ENCODE measurements around the gene TRMT13. TPM values are rescaled to one million over a fixed set of nuclear protein-coding genes. Genes with fewer than 3 reads are reported as not detected.

The TRMT13 gene, protein sequence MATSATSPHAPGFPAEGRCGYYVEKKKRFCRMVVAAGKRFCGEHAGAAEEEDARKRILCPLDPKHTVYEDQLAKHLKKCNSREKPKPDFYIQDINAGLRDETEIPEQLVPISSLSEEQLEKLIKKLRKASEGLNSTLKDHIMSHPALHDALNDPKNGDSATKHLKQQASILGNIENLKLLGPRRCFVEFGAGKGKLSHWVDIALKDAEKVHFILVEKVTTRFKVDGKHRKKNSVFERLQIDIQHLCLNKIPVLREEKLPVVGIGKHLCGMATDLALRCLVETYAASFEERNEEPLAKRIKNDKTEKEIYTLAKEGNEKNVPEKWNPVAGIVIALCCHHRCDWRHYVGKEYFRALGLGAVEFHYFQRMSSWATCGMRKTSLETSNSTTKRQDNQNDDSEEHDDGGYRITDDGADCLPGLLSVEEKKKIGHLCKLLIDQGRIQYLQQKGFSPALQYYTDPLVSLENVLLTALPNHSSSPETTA
- 7.1 TPM for polyA plus RNA-seq (2012; ENCODE audit: low read depth, missing spikeins)

- peak; percentile 51 for DNase-seq (ENCODE audit: insufficient read length, low spot score)
- peak; percentile 94 for FAIRE-seq
- TF ChIP-seq SPI1 (IDR thresholded peaks at IDR 0.05; ENCODE audit: low read depth, low read length) (peak; percentile 27), POLR2AphosphoS5 (IDR thresholded peaks at IDR 0.05; ENCODE audit: low read depth, low read length) (no peak), PAX5 (IDR thresholded peaks at IDR 0.05; ENCODE audit: insufficient read depth, low read length, severe bottlenecking) (no peak), POLR2A (IDR thresholded peaks at IDR 0.05; ENCODE audit: low read depth, low read length) (peak; percentile 42; the same call in 1 of the 2 replicates), POU2F2 (IDR thresholded peaks at IDR 0.05; ENCODE audit: low read depth, low read length) (no peak; the same call in 1 of the 2 replicates), TAF1 (IDR thresholded peaks at IDR 0.05; ENCODE audit: low read depth, low read length) (peak; percentile 78; the same call in 1 of the 2 replicates)
Observed at GRCh38 chr1:100132566-100133477, at the start of gene TRMT13, which contains the start of gene SASS6. TRMT13 (plus strand) TSS chr1:100133163; CDS start chr1:100133169, 6 bp downstream. SASS6 (minus strand) TSS chr1:100132930; CDS start chr1:100132814, 116 bp downstream.

GRCh38 chr1:100087396-100087795 is 45.6 kb upstream of the TRMT13 start:
- FAIRE-seq (no peak), DNase-seq (ENCODE audit: insufficient read length, low spot score) (no peak)
- TF ChIP-seq POLR2A (IDR thresholded peaks at IDR 0.05; ENCODE audit: low read depth, low read length) (no peak), POU2F2 (IDR thresholded peaks at IDR 0.05; ENCODE audit: low read depth, low read length) (no peak), POLR2AphosphoS5 (IDR thresholded peaks at IDR 0.05; ENCODE audit: low read depth, low read length) (no peak), TAF1 (IDR thresholded peaks at IDR 0.05; ENCODE audit: low read depth, low read length) (no peak), PAX5 (IDR thresholded peaks at IDR 0.05; ENCODE audit: insufficient read depth, low read length, severe bottlenecking) (no peak), SPI1 (IDR thresholded peaks at IDR 0.05; ENCODE audit: low read depth, low read length) (no peak)

- FAIRE-seq: no peak
Observed at GRCh38 chr1:100089082-100089481, 43.9 kb upstream of the TRMT13 start.

GRCh38 chr1:100090471-100090870 is 42.5 kb upstream of the TRMT13 start:
- DNase-seq (ENCODE audit: insufficient read length, low spot score) (no peak), FAIRE-seq (no peak)
- TF ChIP-seq PAX5 (IDR thresholded peaks at IDR 0.05; ENCODE audit: insufficient read depth, low read length, severe bottlenecking): no peak

More at GRCh38 chr1:100089082-100089481, 43.9 kb upstream of the TRMT13 start:
- TF ChIP-seq POU2F2 (IDR thresholded peaks at IDR 0.05; ENCODE audit: low read depth, low read length): no peak
- no peak for TF ChIP-seq SPI1 (IDR thresholded peaks at IDR 0.05; ENCODE audit: low read depth, low read length)
- no peak for TF ChIP-seq TAF1 (IDR thresholded peaks at IDR 0.05; ENCODE audit: low read depth, low read length)
- TF ChIP-seq POLR2A (IDR thresholded peaks at IDR 0.05; ENCODE audit: low read depth, low read length): no peak
- TF ChIP-seq PAX5 (IDR thresholded peaks at IDR 0.05; ENCODE audit: insufficient read depth, low read length, severe bottlenecking): no peak
- DNase-seq (ENCODE audit: insufficient read length, low spot score): no peak

GRCh38 chr1:100100202-100100601 is 32.8 kb upstream of the TRMT13 start:
- DNase-seq (ENCODE audit: insufficient read length, low spot score) (no peak), FAIRE-seq (no peak)
- TF ChIP-seq POLR2A (IDR thresholded peaks at IDR 0.05; ENCODE audit: low read depth, low read length) (no peak), POU2F2 (IDR thresholded peaks at IDR 0.05; ENCODE audit: low read depth, low read length) (no peak), TAF1 (IDR thresholded peaks at IDR 0.05; ENCODE audit: low read depth, low read length) (no peak), PAX5 (IDR thresholded peaks at IDR 0.05; ENCODE audit: insufficient read depth, low read length, severe bottlenecking) (no peak), POLR2AphosphoS5 (IDR thresholded peaks at IDR 0.05; ENCODE audit: low read depth, low read length) (no peak), SPI1 (IDR thresholded peaks at IDR 0.05; ENCODE audit: low read depth, low read length) (no peak)

GRCh38 chr1:100101564-100101963 is 31.4 kb upstream of the TRMT13 start:
- no peak for TF ChIP-seq SPI1 (IDR thresholded peaks at IDR 0.05; ENCODE audit: low read depth, low read length)
- TF ChIP-seq TAF1 (IDR thresholded peaks at IDR 0.05; ENCODE audit: low read depth, low read length): no peak
- TF ChIP-seq POLR2A (IDR thresholded peaks at IDR 0.05; ENCODE audit: low read depth, low read length): no peak
- no peak for TF ChIP-seq POU2F2 (IDR thresholded peaks at IDR 0.05; ENCODE audit: low read depth, low read length)
- no peak for TF ChIP-seq POLR2AphosphoS5 (IDR thresholded peaks at IDR 0.05; ENCODE audit: low read depth, low read length)
- no peak for TF ChIP-seq PAX5 (IDR thresholded peaks at IDR 0.05; ENCODE audit: insufficient read depth, low read length, severe bottlenecking)
- DNase-seq (ENCODE audit: insufficient read length, low spot score) (no peak), FAIRE-seq (no peak)

GRCh38 chr1:100107696-100108095 is 25.3 kb upstream of the TRMT13 start:
- TF ChIP-seq TAF1 (IDR thresholded peaks at IDR 0.05; ENCODE audit: low read depth, low read length) (no peak), PAX5 (IDR thresholded peaks at IDR 0.05; ENCODE audit: insufficient read depth, low read length, severe bottlenecking) (no peak), SPI1 (IDR thresholded peaks at IDR 0.05; ENCODE audit: low read depth, low read length) (no peak), POU2F2 (IDR thresholded peaks at IDR 0.05; ENCODE audit: low read depth, low read length) (no peak), POLR2A (IDR thresholded peaks at IDR 0.05; ENCODE audit: low read depth, low read length) (no peak), POLR2AphosphoS5 (IDR thresholded peaks at IDR 0.05; ENCODE audit: low read depth, low read length) (no peak)
- DNase-seq (ENCODE audit: insufficient read length, low spot score) (no peak), FAIRE-seq (peak; percentile 40)

DNA sequence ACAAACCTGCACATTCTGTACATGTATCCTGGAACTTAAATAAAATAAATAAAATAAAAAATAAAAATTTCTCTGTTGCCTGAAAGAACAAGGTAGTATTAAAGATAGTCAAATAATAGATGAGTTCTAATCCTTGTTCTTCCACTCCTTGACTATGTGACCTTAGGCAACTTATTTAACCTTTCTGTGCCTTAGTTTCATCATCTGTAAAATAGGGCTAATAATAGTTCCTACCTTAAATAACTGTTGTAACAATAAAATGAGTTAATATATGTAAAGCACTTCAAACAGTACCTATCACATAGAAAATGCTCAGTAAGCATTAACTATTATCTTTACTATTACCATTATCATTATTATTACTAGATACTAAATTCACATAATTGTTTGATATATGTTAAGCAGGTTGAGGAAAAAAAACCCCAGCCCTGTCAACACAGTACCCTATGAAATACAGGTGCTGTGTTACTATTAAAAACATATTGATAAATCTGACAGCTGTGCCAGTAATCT is 23.4 kb upstream of the TRMT13 start:
- FAIRE-seq: no peak
- no peak for TF ChIP-seq SPI1 (IDR thresholded peaks at IDR 0.05; ENCODE audit: low read depth, low read length)
- no peak for TF ChIP-seq TAF1 (IDR thresholded peaks at IDR 0.05; ENCODE audit: low read depth, low read length)
- no peak for TF ChIP-seq POLR2AphosphoS5 (IDR thresholded peaks at IDR 0.05; ENCODE audit: low read depth, low read length)
- TF ChIP-seq PAX5 (IDR thresholded peaks at IDR 0.05; ENCODE audit: insufficient read depth, low read length, severe bottlenecking): no peak
- no peak for TF ChIP-seq POU2F2 (IDR thresholded peaks at IDR 0.05; ENCODE audit: low read depth, low read length)
- TF ChIP-seq POLR2A (IDR thresholded peaks at IDR 0.05; ENCODE audit: low read depth, low read length): no peak

More for the DNA sequence above, 23.4 kb upstream of the TRMT13 start:
- DNase-seq (ENCODE audit: insufficient read length, low spot score): no peak
